ENCODE measurements around the gene SLC2A13.

- TF ChIP-seq CTCF (IDR thresholded peaks at IDR 0.05) (no peak), POLR2A (IDR thresholded peaks at IDR 0.05) (no peak)
These were observed 133.8 kb downstream of the SLC2A13 start for GRCh38 chr12:39972119-39972518.
